CD14-positive monocyte (primary cell): ENCODE measurements around the gene MRPL54. TPM values are rescaled to one million over a fixed set of nuclear protein-coding genes. Genes with fewer than 3 reads are reported as not detected.

Experiments
- DNase-seq, 3 donors: peaks; one replicate each; pipeline ENCODE4 v3.0.0-alpha.2; 2011 to 2022
- H2AFZ ChIP-seq: 2 replicates; pipeline ENCODE4 v1.6.0; 2012; ENCODE audit warnings: mild to moderate bottlenecking, low read depth, low read length, inconsistent platforms; ENCODE audit not compliant: insufficient read depth, poor library complexity, severe bottlenecking
- H3K27ac ChIP-seq, 2 donors: 1 replicate in 1 of 2; 2 replicates in 1 of 2; pipeline ENCODE4 v1.5.1; 2012 to 2013; ENCODE audit warnings: low read length in 2 of 2, control low read depth in 1 of 2, inconsistent platforms in 1 of 2, low read depth in 1 of 2, mild to moderate bottlenecking in 1 of 2
- H3K27me3 ChIP-seq, 2 donors: one replicate each; pipeline versions ENCODE4 v1.6.0 to v1.6.1; 2011 to 2013; ENCODE audit warnings: low read length in 2 of 2; ENCODE audit not compliant: control insufficient read depth in 2 of 2, insufficient read depth in 2 of 2
- H3K36me3 ChIP-seq, 2 donors: replicated peaks in 1 of 2; 1 replicate in 1 of 2; 2 replicates in 1 of 2; pipeline versions ENCODE4 v1.5.1 to v1.6.1; 2012 to 2013; ENCODE audit warnings: low read length in 2 of 2, control low read depth in 1 of 2, inconsistent platforms in 1 of 2, mild to moderate bottlenecking in 1 of 2; ENCODE audit not compliant: insufficient read depth in 2 of 2, control insufficient read depth in 1 of 2
- H3K4me1 ChIP-seq, 2 donors: 1 replicate in 1 of 2; 2 replicates in 1 of 2; pipeline versions ENCODE4 v1.5.1 to v1.6.1; 2012 to 2013; ENCODE audit warnings: low read length in 2 of 2, control low read depth in 1 of 2, inconsistent platforms in 1 of 2, mild to moderate bottlenecking in 1 of 2, moderate library complexity in 1 of 2; ENCODE audit not compliant: insufficient read depth in 2 of 2, control insufficient read depth in 1 of 2
- H3K4me2 ChIP-seq: replicated peaks from 2 replicates; pipeline ENCODE3; 2012; ENCODE audit warnings: low read length, moderate library complexity, mild to moderate bottlenecking; ENCODE audit not compliant: poor library complexity, severe bottlenecking; ENCODE audit errors: extremely low read depth
- H3K4me3 ChIP-seq, 3 experiments: fragments of 200-600 bp in 1 of 3; sonication (generic) in 1 of 3; replicated peaks in 1 of 3; 1 replicate in 2 of 3; 2 replicates in 1 of 3; pipeline ENCODE4 v1.5.1; 2011 to 2013; ENCODE audit warnings: low read length in 3 of 3, mild to moderate bottlenecking in 3 of 3, control low read depth in 2 of 3, low read depth in 2 of 3, inconsistent platforms in 1 of 3, moderate library complexity in 1 of 3
- H3K79me2 ChIP-seq: 2 replicates; pipeline ENCODE4 v1.6.0; 2012; ENCODE audit warnings: mild to moderate bottlenecking, control low read depth, inconsistent platforms, low read length, moderate library complexity; ENCODE audit not compliant: insufficient read depth
- H3K9ac ChIP-seq: 2 replicates; pipeline ENCODE4 v1.6.0; 2017; ENCODE audit warnings: low read length, mild to moderate bottlenecking; ENCODE audit not compliant: insufficient read depth, poor library complexity, severe bottlenecking
- H3K9me3 ChIP-seq, 2 donors: replicated peaks in 1 of 2; 1 replicate in 1 of 2; 2 replicates in 1 of 2; pipeline versions ENCODE4 v1.5.1 to v1.6.1; 2012 to 2013; ENCODE audit warnings: low read length in 2 of 2, control low read depth in 1 of 2; ENCODE audit not compliant: control insufficient read depth in 1 of 2, insufficient read depth in 1 of 2
- H4K20me1 ChIP-seq: 2 replicates; pipeline ENCODE4 v1.6.0; 2012; ENCODE audit warnings: mild to moderate bottlenecking, low read length, control low read depth, moderate library complexity; ENCODE audit not compliant: insufficient read depth
- H3K27ac Mint-ChIP-seq, 7 donors: one replicate each; pipeline ENCODE4 v1.8.0; 2020; ENCODE audit warnings: mild to moderate bottlenecking in 7 of 7, mixed read lengths in 7 of 7, moderate library complexity in 6 of 7, inconsistent platforms in 2 of 7
- H3K27me3 Mint-ChIP-seq, 3 donors: one replicate each; pipeline ENCODE4 v1.8.0; 2021 to 2022; ENCODE audit warnings: low read depth in 3 of 3, mild to moderate bottlenecking in 3 of 3, mixed read lengths in 3 of 3, moderate library complexity in 3 of 3, inconsistent platforms in 1 of 3
- H3K36me3 Mint-ChIP-seq, 2 donors: one replicate each; pipeline ENCODE4 v1.8.0; 2020; ENCODE audit warnings: mixed read lengths in 2 of 2, inconsistent platforms in 1 of 2, mild to moderate bottlenecking in 1 of 2
- H3K4me1 Mint-ChIP-seq: one replicate; pipeline ENCODE4 v1.8.0; 2020; ENCODE audit warnings: mild to moderate bottlenecking, mixed read lengths
- H3K4me3 Mint-ChIP-seq, 2 donors: one replicate each; pipeline ENCODE4 v1.8.0; 2020; ENCODE audit warnings: mild to moderate bottlenecking in 2 of 2, mixed read lengths in 2 of 2, moderate library complexity in 1 of 2
- H3K9me3 Mint-ChIP-seq, 7 donors: one replicate each; pipeline ENCODE4 v1.8.0; 2020 to 2022; ENCODE audit warnings: mixed read lengths in 7 of 7, mild to moderate bottlenecking in 6 of 7, moderate library complexity in 6 of 7, inconsistent platforms in 2 of 7
- WGBS: methylation state at CpG from one replicate; pipeline ENCODE4 v1.1.5; 2013; ENCODE audit warnings: missing lambda C conversion rate; ENCODE audit not compliant: insufficient coverage; 5-methylcytosine and 5-hydroxymethylcytosine counted together
- intact Hi-C, 2 donors: fragments of 100-400 bp; cut with micrococcal nuclease; formaldehyde crosslinking; loops; one replicate each; pipeline versions ENCODE4 v1.15.0 to v1.15.1; 2023
- polyA plus RNA-seq, 3 donors: library from polyadenylated mRNA; depleted of rRNA in 1 of 3; unstranded in 2 of 3; stranded (reverse) in 1 of 3; fragments of 300-500 nt in 2 of 3; fragments of >200 nt in 1 of 3; fragmentation: Illumina TruSeq in 2 of 3; gene quantifications; 1 replicate in 2 of 3; 2 replicates in 1 of 3; pipeline ENCODE4 v1.2.3, GENCODE V29; 2012 to 2021
- TF ChIP-seq, protein P1 (sequence below): fragments of 200-600 bp; IDR thresholded peaks from one replicate; pipeline ENCODE4 v1.8.0; 2022; ENCODE audit warnings: antibody characterized with exemption, mild to moderate bottlenecking

The MRPL54 gene
- polyA plus RNA-seq, 3 donors = 39.9 to 133 (median 115) TPM

DNA sequence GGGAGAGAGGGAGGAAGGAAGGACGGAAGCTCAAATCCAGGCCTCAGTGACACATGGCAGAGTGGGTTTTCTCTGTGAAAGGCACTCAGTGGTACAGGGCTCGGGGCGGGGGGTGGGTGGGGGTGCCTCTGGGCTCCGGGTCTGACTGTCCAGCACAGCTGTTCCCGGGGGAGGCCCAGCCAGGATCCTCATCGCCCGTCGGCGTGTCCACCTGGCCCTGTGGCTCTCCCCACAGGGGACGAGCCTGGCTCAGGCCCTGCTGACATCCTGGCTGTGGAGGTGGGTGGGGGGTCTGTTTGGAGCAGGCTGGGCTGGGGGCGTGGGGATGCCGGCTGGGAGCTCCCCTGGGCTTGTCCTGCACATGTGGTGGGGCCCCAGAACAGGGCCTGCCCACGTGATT is 41.9 kb downstream of the MRPL54 start:
- TF ChIP-seq, protein P1, sequence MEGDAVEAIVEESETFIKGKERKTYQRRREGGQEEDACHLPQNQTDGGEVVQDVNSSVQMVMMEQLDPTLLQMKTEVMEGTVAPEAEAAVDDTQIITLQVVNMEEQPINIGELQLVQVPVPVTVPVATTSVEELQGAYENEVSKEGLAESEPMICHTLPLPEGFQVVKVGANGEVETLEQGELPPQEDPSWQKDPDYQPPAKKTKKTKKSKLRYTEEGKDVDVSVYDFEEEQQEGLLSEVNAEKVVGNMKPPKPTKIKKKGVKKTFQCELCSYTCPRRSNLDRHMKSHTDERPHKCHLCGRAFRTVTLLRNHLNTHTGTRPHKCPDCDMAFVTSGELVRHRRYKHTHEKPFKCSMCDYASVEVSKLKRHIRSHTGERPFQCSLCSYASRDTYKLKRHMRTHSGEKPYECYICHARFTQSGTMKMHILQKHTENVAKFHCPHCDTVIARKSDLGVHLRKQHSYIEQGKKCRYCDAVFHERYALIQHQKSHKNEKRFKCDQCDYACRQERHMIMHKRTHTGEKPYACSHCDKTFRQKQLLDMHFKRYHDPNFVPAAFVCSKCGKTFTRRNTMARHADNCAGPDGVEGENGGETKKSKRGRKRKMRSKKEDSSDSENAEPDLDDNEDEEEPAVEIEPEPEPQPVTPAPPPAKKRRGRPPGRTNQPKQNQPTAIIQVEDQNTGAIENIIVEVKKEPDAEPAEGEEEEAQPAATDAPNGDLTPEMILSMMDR = no peak

DNA sequence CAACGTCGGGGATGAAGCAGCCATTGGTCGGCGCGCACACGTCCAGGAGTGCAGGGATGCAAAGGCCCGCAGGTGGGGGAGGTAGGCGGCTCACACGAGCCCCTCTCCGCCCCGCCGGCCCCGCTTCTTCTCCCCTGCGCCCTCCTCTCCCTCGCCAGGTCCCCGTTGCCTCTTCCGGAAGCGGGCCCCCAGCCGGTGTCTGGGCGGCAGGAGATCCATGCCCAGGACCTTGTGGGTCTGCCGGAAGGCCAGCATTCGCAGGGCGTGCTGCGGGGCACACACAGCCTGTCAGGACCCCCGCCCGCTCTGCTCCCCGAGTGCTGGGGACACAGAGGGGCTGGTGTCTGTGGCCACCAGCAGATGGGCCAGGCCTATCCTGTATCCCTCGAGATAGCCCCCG is 43.4 kb downstream of the MRPL54 start:
- Mint-ChIP-seq H3K9me3 (peaks cover 0 to 10% (median 3%) of the 10 kb centered on the region in 7 donors), H3K4me3 (no peak overlapping the region), H3K27me3 (peaks cover 24 to 31% (median 27%) of the 10 kb centered on the region in 3 donors), H3K36me3 (no peaks in the 10 kb centered on the region), H3K27ac (no peak overlapping the region), H3K4me1 (peaks cover 6% of the 10 kb centered on the region)
- Histone ChIP-seq H3K4me2 (no peak overlapping the region), H3K9me3 (peaks cover 7 to 9% of the 10 kb centered on the region in 2 donors), H3K4me1 (peaks cover 8 to 10% of the 10 kb centered on the region in 2 donors), H3K27me3 (peaks cover 10 to 22% of the 10 kb centered on the region in 2 donors), H3K9ac (no peak overlapping the region), H2AFZ (no peak overlapping the region), H3K27ac (no peak overlapping the region), H3K4me3 (no peak overlapping the region), H3K36me3 (no peaks in the 10 kb centered on the region), H3K79me2 (no peaks in the 10 kb centered on the region), H4K20me1 (no peaks in the 10 kb centered on the region)
- 90% methylated on average over 21 of the region's 29 CpGs for WGBS
- TF ChIP-seq, protein P1 = no peak
- DNase-seq = no peak
- intact Hi-C loops = no loop called here

More for the DNA sequence above, 41.9 kb downstream of the MRPL54 start:
- no peak overlapping the region for H3K4me2 ChIP-seq
- no peak for DNase-seq
- no peaks in the 10 kb centered on the region for H3K79me2 ChIP-seq
- Mint-ChIP-seq H3K27me3 (peaks cover 37 to 44% (median 42%) of the 10 kb centered on the region in 3 donors), H3K27ac (no peak overlapping the region), H3K9me3 (peaks cover 0 to 10% (median 5%) of the 10 kb centered on the region in 7 donors), H3K4me3 (no peak overlapping the region), H3K36me3 (peaks cover 0 to 2% of the 10 kb centered on the region in 2 donors), H3K4me1 (peaks cover 7% of the 10 kb centered on the region)
- no peak overlapping the region for H3K4me3 ChIP-seq
- H4K20me1 ChIP-seq = no peaks in the 10 kb centered on the region
- H3K4me1 ChIP-seq = peaks cover 8 to 12% of the 10 kb centered on the region in 2 donors
- H2AFZ ChIP-seq = no peak overlapping the region
- H3K9ac ChIP-seq = no peak overlapping the region
- no peaks in the 10 kb centered on the region for H3K36me3 ChIP-seq
- peaks cover 7 to 9% of the 10 kb centered on the region in 2 donors for H3K9me3 ChIP-seq
- H3K27me3 ChIP-seq = peaks cover 10 to 31% of the 10 kb centered on the region in 2 donors
- intact Hi-C loops = no loop called here
- 94% methylated on average over 12 of the region's 13 CpGs for WGBS
- no peak overlapping the region for H3K27ac ChIP-seq
